NCI-H345 treated with DMSO at 0.1 percent for 48 hours (cell line): ENCODE results near the gene SMARCA5.

Source experiments
- DNase-seq: peaks from one replicate; lab custom pipeline; 2025; ENCODE audit not compliant: unreplicated experiment; lab: John Stamatoyannopoulos, UW

Gene SMARCA5

GRCh38 chr4:143531380-143531779 is 17.9 kb downstream of the SMARCA5 start:
- no peak for DNase-seq

- DNase-seq, result no peak
Measured at GRCh38 chr4:143531788-143532491, 18.4 kb downstream of the SMARCA5 start.

- no peak for DNase-seq
Measured at GRCh38 chr4:143538979-143539669, 25.6 kb downstream of the SMARCA5 start.

- no peak for DNase-seq
Measured at GRCh38 chr4:143539670-143540023, 26.1 kb downstream of the SMARCA5 start.

- no peak for DNase-seq
Measured at GRCh38 chr4:143549928-143550327, 36.4 kb downstream of the SMARCA5 start.

- DNase-seq, result no peak
Measured at GRCh38 chr4:143554728-143555597, 41.5 kb downstream of the SMARCA5 start.

GRCh38 chr4:143555676-143556075 is 42.2 kb downstream of the SMARCA5 start:
- DNase-seq, result no peak

GRCh38 chr4:143558286-143558685 is 44.8 kb downstream of the SMARCA5 start:
- DNase-seq, result no peak

- DNase-seq, result peak; percentile 75
Measured at GRCh38 chr4:143558823-143559756, 45.6 kb downstream of the SMARCA5 start.

GRCh38 chr4:143559757-143560147 is 46.2 kb downstream of the SMARCA5 start:
- DNase-seq, result no peak

- DNase-seq, result no peak
Measured at GRCh38 chr4:143564472-143564871, 51.0 kb downstream of the SMARCA5 start.

- no peak for DNase-seq
Measured at GRCh38 chr4:143575331-143575730, 61.8 kb downstream of the SMARCA5 start.

GRCh38 chr4:143581331-143581946 is 67.9 kb downstream of the SMARCA5 start:
- DNase-seq, result no peak

- DNase-seq, result no peak
Measured at GRCh38 chr4:143585548-143585947, 72.0 kb downstream of the SMARCA5 start.

- DNase-seq, result no peak
Measured at GRCh38 chr4:143586080-143586479, 72.6 kb downstream of the SMARCA5 start.

- no peak for DNase-seq
Measured at GRCh38 chr4:143587703-143588102, 74.2 kb downstream of the SMARCA5 start.

- no peak for DNase-seq
Measured at GRCh38 chr4:143597276-143597675, 83.8 kb downstream of the SMARCA5 start.

- DNase-seq, result no peak
Measured at GRCh38 chr4:143598816-143599215, 85.3 kb downstream of the SMARCA5 start.

GRCh38 chr4:143599827-143600226 is 86.3 kb downstream of the SMARCA5 start:
- DNase-seq, result no peak

- no peak for DNase-seq
Measured at GRCh38 chr4:143606480-143606879, 93.0 kb downstream of the SMARCA5 start.
